Testis (tissue), 2 donors: ENCODE data around the gene MRGPRG.

Experiments
- POLR2A ChIP-seq: fragments of 450-650 bp; IDR thresholded peaks from one replicate; pipeline ENCODE4 v1.6.1; 2017; ENCODE audit warnings: antibody characterized with exemption, mild to moderate bottlenecking, moderate library complexity
- TF ChIP-seq, protein P1 (sequence below), 3 experiments: fragments of 450-650 bp in 2 of 3; fragments of 200-600 bp in 1 of 3; sonication (generic) in 1 of 3; IDR thresholded peaks; one replicate each; pipeline ENCODE4 v1.5.1; 2016 to 2019; ENCODE audit warnings: antibody characterized with exemption in 3 of 3, mild to moderate bottlenecking in 2 of 3, moderate library complexity in 1 of 3

- TF ChIP-seq POLR2A = no peak
- TF ChIP-seq, protein P1, sequence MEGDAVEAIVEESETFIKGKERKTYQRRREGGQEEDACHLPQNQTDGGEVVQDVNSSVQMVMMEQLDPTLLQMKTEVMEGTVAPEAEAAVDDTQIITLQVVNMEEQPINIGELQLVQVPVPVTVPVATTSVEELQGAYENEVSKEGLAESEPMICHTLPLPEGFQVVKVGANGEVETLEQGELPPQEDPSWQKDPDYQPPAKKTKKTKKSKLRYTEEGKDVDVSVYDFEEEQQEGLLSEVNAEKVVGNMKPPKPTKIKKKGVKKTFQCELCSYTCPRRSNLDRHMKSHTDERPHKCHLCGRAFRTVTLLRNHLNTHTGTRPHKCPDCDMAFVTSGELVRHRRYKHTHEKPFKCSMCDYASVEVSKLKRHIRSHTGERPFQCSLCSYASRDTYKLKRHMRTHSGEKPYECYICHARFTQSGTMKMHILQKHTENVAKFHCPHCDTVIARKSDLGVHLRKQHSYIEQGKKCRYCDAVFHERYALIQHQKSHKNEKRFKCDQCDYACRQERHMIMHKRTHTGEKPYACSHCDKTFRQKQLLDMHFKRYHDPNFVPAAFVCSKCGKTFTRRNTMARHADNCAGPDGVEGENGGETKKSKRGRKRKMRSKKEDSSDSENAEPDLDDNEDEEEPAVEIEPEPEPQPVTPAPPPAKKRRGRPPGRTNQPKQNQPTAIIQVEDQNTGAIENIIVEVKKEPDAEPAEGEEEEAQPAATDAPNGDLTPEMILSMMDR (IDR thresholded peaks at IDR 0.05) = no peak
These were observed 2.9 kb upstream of the MRGPRG start for GRCh38 chr11:3221408-3222002.
